Activated B cell treated with CpG ODN at 0.5 μM for 24 hours (primary cell): ENCODE data around the gene DLX2. TPM values are rescaled to one million over a fixed set of nuclear protein-coding genes. Genes with fewer than 3 reads are reported as not detected.

Experiments
- ATAC-seq: fragments of 200-7000 bp; cut with Tn5 transposase; one replicate; pipeline ENCODE4 v1.10.0; 2021; ENCODE audit warnings: low read depth, mild to moderate bottlenecking, moderate library complexity
- CTCF ChIA-PET: fragments of 350-600 bp; sonication (Branson Sonifier 250); formaldehyde crosslinking; loops from one replicate; lab custom pipeline; 2021; ENCODE audit warnings: antibody characterized with exemption; lab: Charles Lee
- POLR2A ChIA-PET: fragments of 350-600 bp; sonication (Branson Sonifier 250); formaldehyde crosslinking; loops from one replicate; lab custom pipeline; 2021; ENCODE audit warnings: antibody characterized with exemption; lab: Charles Lee
- DNase-seq: peaks from one replicate; pipeline ENCODE4 v3.0.0; 2022
- H3K27ac Mint-ChIP-seq: one replicate; pipeline ENCODE4 v1.8.0; 2020; ENCODE audit warnings: mixed read lengths
- H3K27me3 Mint-ChIP-seq: one replicate; pipeline ENCODE4 v1.8.0; 2021; ENCODE audit warnings: mixed read lengths
- H3K36me3 Mint-ChIP-seq: one replicate; pipeline ENCODE4 v1.8.0; 2021; ENCODE audit warnings: low read depth, mixed read lengths
- H3K4me1 Mint-ChIP-seq: one replicate; pipeline ENCODE4 v1.8.0; 2021; ENCODE audit warnings: mixed read lengths
- H3K4me3 Mint-ChIP-seq: one replicate; pipeline ENCODE4 v1.8.0; 2020; ENCODE audit warnings: mild to moderate bottlenecking, mixed read lengths
- H3K9me3 Mint-ChIP-seq: one replicate; pipeline ENCODE4 v1.8.0; 2020; ENCODE audit warnings: mixed read lengths
- CTCF ChIP-seq: fragments of 200-600 bp; IDR thresholded peaks from one replicate; pipeline ENCODE4 v1.8.0; 2022; ENCODE audit warnings: antibody characterized with exemption, mild to moderate bottlenecking
- intact Hi-C: fragments of 100-400 bp; cut with micrococcal nuclease; formaldehyde crosslinking; loops from one replicate; pipeline ENCODE4 v1.15.1; 2024
- total RNA-seq: library from RNA; stranded (reverse); gene quantifications from 2 replicates; pipeline ENCODE4 v1.2.3, GENCODE V29; 2022

Gene DLX2
- total RNA-seq, 1 donor from 2014 or later, result 0.16 TPM

GRCh38 chr2:172058660-172059059 lies 44.0 kb downstream of the DLX2 start:
- Mint-ChIP-seq H3K4me1 (no peaks in the 10 kb centered on the region), H3K4me3 (no peak overlapping the region), H3K27ac (no peak overlapping the region), H3K36me3 (peaks cover 13% of the 10 kb centered on the region), H3K27me3 (no peaks in the 10 kb centered on the region), H3K9me3 (no peaks in the 10 kb centered on the region)
- intact Hi-C loops, result no loop called here
- DNase-seq (no peak), ATAC-seq (no peak)
- TF ChIP-seq CTCF, result no peak
- ChIA-PET CTCF (interaction anchor here (0.7 kb wide), 1 partner anchor 237 kb away, joined by 3 read pairs; no protein-coding TSS in a partner anchor), POLR2A (no interaction called here)

- ChIA-PET POLR2A (no interaction called here), CTCF (interaction anchor here (0.5 kb wide), 1 partner anchor 355 kb away, joined by 3 read pairs; no protein-coding TSS in a partner anchor)
- no peaks in the 10 kb centered on the region for H3K9me3 Mint-ChIP-seq
- H3K27ac Mint-ChIP-seq, result no peak overlapping the region
- TF ChIP-seq CTCF, result no peak
- no peaks in the 10 kb centered on the region for H3K27me3 Mint-ChIP-seq
- ATAC-seq (no peak), DNase-seq (no peak)
- intact Hi-C loops, result no loop called here
- no peaks in the 10 kb centered on the region for H3K4me1 Mint-ChIP-seq
- H3K4me3 Mint-ChIP-seq, result no peak overlapping the region
- H3K36me3 Mint-ChIP-seq, result no peaks in the 10 kb centered on the region
These were observed 46.4 kb downstream of the DLX2 start for GRCh38 chr2:172056293-172056692.

GRCh38 chr2:172053486-172053885 lies 49.2 kb downstream of the DLX2 start:
- Mint-ChIP-seq H3K36me3 (no peaks in the 10 kb centered on the region), H3K27ac (no peak overlapping the region), H3K4me3 (no peak overlapping the region), H3K9me3 (no peaks in the 10 kb centered on the region), H3K4me1 (no peaks in the 10 kb centered on the region), H3K27me3 (no peaks in the 10 kb centered on the region)
- TF ChIP-seq CTCF, result no peak
- DNase-seq (no peak), ATAC-seq (no peak)
- ChIA-PET CTCF (no interaction called here), POLR2A (no interaction called here)
- intact Hi-C loops, result no loop called here

GRCh38 chr2:172052000-172052983 lies 50.4 kb downstream of the DLX2 start:
- no peaks in the 10 kb centered on the region for H3K4me1 Mint-ChIP-seq
- ChIA-PET CTCF (no interaction called here), POLR2A (no interaction called here)
- intact Hi-C loops, result no loop called here
- H3K9me3 Mint-ChIP-seq, result no peaks in the 10 kb centered on the region
- H3K27ac Mint-ChIP-seq, result no peak overlapping the region
- H3K4me3 Mint-ChIP-seq, result no peak overlapping the region
- DNase-seq, result no peak
- H3K36me3 Mint-ChIP-seq, result no peaks in the 10 kb centered on the region
- no peak for ATAC-seq
- no peaks in the 10 kb centered on the region for H3K27me3 Mint-ChIP-seq
- TF ChIP-seq CTCF, result no peak

GRCh38 chr2:172050479-172051125 lies 52.1 kb downstream of the DLX2 start:
- Mint-ChIP-seq H3K4me3 (no peak overlapping the region), H3K4me1 (no peaks in the 10 kb centered on the region), H3K27me3 (no peaks in the 10 kb centered on the region), H3K36me3 (no peaks in the 10 kb centered on the region), H3K27ac (no peak overlapping the region), H3K9me3 (no peaks in the 10 kb centered on the region)
- ChIA-PET POLR2A (no interaction called here), CTCF (no interaction called here)
- no peak for TF ChIP-seq CTCF
- DNase-seq (no peak), ATAC-seq (no peak)
- intact Hi-C loops, result no loop called here
